ENCODE results near the gene HAND2.

The HAND2 gene

DNA sequence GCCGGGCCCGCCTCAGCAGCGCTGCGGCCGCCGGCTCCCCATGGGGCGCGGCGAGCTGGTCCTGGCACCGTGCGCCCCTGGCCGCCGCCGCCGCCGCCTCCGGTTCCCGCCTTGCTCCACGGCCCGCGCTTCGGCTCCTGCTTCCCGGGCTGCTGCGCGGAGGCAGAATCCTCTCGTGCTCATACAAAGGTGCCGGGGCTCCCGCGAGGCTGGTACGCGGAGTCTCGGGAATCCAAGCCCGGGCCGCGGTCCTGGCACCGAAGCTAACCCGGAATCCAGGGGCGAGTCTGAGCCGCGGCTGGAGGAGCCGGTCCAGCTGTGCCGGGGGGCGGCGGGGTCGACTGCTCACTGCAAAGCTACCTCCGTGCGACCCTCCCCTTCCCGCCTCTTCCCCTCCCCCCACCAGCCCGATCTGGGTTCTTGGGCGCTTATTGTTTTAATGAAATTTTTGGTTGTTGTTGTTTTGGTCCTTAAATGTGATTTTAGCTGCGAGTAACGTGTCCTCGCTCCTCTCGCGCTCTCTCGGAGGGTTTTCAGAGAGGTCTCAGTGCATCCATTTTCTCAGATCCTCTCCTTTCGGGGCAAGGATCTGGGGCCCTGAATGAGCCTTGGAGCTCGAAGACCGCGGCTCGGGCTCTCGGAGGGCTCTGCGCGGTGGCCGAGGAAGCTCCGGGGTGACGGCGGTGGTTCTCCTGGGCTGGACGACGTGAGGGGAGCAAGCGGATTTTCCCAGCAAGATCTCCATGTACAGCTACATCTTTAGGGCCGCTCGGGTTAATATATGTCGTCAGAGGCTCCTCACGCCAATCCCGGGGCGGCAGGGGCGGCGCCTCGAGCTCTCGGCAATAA, at the start of gene HAND2:
HAND2 (minus strand) TSS at position 753 of the 849 bp plus-strand sequence. CDS start 940 bp downstream, outside the sequence.
- DNase-seq = no peak

DNA sequence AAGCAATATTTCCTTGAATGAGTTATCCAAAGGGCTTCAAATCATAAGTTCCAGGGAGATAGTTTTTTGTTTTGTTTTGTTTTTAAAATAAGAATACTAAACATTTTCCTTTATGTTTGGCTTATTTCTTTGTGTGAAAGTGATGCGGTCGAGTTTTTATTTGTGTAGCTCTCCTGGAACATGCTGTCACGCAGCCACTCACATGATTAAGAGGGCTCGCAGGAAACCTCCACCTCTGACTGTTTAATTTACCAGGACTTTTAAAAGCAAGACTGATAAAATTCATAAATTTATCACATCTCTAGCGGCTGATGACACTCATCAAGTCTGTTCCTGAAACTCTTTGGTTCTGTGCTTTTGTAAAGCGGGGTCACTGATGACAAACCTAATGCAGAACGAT, 48.9 kb upstream of the HAND2 start:
- DNase-seq = no peak

DNA sequence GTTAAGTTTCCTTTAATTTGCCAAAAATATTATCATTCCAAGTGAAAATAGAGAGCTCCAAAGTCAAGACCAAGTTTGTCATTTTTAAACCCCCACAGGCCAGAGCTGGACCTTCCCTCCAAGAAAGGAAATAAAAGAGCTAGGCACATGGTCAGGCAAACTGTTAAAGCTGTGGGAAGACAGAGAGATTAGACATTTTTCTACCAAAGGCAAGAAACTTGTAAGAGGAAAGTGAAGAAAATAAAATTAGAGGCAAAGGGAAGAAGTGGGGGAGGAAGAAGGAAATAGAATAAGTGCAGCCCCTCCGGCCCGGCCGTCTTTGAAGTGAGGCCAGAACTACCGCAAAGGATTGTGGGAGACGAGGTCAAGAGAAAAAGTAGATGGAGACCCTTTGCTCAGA, 47.9 kb upstream of the HAND2 start:
- DNase-seq = no peak

DNA sequence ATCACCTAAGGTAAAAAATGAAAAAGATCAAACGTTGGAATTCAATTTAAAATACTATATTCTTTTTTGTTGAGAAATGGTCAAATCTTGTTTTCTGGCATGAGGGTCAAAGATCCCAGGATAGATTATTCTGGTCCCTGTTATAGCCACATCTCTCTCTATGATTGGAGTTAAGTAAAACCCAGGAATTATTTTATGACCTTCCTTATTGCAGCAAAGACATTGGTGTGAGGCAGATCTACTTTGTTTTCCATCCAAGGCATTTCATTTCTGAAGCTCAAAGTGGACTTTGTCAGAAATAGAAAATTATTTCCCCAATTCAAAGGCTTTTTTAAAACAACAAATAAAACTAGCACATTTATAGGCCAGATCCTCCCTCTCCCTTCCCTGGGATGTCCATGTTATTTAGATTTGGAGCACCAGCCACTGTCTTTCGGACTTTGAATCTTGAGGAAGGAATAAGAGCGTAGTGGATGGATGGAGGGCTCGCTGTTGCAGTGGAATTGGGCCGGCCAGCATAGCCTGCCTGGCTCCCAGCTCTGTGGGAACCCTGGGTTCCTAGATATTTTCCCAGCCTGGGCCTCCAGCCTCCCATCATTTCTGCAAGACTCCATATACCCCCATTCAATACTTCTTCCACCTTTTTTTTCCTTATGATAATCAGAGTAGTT, 45.6 kb upstream of the HAND2 start:
- DNase-seq = no peak

DNA sequence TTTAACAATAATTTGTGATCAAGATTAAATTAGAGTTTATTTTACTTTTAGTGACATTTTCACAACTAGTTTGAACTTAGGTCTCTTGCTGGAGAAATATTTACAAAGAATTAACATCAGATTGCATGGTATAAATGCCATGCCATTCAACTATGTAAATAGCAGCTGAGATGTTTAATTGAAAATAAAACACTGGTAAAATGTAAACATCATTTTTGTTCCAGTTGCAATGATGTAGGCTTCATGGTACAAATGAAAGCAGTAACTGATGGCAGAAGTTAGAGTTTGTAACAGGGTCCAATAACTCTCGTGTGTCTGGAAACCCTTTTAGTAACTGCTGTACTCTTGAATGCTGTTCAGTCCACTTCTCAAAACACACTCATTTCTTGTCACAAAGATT, 43.7 kb upstream of the HAND2 start:
- no peak for DNase-seq

DNA sequence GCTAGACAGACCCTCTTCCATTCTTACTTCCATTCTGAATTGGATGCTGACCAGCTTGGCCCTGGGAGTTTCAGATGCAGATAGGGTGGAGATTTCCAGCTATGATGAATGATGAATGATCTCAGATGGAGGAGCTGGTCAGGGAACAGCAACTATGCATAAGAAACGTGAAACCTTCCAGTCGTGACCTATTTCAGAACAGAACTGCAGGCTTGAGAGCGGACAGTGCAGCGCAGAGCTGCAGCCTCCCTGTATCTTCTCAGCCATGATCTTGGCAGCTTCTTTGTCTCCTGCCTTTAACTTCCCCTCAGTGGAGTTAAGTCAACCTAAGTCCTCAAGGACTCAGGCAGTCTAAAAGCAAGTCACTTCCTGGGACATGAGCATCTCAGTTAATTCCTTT, 43.3 kb upstream of the HAND2 start:
- DNase-seq = no peak

DNA sequence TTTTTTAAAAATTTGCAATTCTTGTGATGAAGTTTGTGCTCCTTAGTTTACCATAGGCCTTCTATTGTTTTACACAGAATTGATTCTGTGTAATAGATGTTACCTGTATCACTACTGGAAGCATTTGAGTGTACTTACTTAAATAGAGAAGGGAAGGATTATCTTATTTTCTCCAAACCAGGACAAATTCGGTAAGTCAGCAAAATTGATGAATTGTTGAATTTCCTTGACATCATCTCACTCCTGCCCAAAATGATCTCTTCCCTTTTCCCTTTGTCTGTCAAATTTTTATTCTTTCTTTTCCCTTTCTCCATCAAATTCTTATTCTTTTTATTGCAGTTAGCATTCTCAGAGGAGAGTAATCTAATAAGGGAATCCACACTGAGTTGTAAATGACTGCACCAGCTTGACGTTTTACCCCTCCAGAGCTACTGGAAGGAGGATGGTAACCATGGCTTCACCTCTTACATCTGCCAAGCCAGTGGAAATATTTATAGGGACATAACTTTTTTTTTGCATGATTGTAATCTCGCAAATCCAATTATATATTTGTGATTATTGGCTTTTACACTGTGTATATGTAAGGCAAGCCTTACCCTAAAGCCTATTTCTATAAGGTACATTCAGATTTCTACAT, 42.6 kb upstream of the HAND2 start:
- DNase-seq = no peak

DNA sequence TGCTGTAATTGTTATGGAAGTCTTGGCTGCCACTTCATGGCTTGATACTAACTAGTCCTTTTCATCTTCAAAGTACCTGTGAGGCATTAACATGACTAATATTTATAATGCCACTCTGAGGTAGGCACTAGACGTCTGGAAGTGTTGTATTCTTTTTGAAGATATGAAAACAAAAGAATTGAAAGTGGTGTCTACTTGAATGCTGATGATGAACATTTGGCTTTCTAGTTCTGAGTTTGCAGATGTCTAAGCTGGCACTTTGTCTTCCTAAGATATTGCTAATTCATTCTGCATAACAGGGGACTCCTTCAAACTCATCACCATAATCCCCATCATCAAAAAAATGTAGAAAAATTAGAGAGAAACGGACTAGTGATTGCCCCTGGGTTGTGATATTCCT, 41.6 kb upstream of the HAND2 start:
- DNase-seq = no peak

DNA sequence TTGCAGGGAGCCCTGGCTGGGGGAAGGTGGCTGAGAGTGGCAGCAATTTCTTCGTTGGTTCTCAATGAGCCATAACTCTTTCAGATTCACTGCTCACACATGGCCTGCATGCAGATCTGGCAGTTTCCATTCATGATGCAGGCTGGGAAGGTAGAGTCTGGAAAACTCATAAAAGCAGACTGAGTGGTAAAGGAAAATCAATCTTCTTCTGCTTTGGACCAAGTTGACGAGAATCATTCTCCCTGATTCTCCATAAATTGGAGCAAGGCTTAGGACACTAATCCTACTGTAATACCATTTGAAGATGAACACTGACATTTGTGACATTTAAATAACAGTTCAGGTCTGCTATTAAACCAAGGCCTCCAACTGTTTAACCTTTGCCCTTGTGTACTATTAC, 35.3 kb upstream of the HAND2 start:
- DNase-seq = no peak

DNA sequence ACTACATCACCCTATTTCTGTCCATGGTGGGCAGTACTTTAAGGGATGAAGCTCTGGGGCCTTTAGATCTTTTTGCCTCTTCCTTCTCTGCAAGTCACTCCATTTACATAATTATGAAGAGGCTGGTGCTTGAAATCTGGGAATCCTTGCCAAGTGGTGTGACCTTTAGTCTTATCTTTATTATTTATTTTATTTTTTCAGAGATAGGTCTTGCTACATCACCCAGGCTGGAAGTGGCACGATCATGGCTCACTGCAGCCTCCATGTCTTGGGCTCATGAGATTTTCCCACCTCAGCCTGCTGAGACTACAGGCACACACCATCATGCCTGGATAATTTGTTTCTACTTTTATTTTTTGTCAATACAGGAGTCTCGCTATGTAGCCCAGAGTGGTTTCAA, 34.4 kb upstream of the HAND2 start:
- DNase-seq = no peak

DNA sequence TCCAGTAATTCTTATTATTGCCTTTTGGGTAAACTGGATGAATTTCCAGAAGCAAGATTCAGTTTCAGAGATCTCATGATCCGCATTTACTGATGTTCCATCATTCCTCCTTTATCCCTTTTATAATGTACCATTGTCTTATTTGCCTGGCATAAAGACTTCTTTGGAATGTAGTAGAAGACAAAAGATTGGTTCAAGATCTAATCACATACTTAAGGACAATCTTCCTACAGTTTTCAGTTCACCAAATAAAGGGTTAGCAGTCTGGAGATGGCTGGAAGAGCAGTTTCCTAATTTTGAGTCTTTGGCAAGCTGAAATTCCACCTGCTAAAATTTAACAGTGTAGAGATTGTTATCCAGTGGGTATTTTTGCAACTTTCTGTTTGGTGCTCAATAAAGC, 30.9 kb upstream of the HAND2 start:
- no peak for DNase-seq

DNA sequence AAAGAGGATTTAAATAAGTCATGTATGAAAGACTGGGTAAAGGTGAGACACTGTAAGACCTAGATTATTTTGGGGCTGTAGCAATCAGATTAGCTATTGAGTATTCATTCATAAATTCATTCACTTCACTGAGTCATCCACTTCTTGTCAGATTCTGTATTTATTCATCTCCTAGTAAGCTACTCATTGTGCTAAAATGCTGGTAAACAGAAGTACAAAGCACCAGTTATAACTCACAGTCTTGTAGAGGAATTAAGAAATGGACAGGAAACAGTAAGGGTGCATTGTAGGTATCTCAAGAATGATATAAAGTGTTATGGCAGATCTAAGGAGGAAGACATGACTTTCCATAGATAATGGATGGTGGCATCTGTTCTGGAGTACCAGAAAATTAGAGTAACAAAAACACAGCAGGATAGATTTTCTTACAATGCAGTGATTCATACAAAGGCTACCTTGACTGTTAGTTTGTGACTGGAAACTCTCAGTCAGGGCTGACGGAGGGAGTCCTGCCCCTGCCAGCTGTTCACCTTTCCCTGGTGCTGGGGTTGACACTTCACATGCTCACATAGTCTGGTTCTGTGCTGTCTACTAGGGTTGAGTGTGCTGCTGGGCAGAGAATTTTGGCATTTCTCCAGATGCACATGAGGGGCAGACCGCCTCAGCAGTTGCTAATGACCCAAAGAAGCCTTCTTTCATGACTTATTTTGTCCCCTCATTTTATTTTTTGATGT, 26.5 kb upstream of the HAND2 start:
- no peak for DNase-seq

DNA sequence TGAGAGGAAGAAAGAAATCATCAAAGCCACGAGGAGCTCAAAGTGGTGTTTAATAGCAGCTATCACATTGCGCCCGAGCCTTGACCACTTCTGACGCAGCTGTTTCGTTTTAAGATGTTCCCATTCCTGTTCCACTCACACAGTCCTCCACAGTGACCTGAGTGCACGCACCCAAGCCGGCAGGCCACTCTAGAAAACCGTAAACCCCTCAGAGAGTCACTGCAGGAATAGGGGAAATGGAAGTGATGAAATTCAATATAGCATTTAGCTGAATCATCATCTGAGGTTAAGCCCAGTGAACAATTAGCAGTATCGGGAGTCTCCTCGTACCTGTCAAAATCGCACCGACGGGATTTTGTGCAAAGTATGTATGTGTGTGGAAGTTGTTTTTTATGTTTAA, 17.9 kb upstream of the HAND2 start:
- no peak for DNase-seq

DNA sequence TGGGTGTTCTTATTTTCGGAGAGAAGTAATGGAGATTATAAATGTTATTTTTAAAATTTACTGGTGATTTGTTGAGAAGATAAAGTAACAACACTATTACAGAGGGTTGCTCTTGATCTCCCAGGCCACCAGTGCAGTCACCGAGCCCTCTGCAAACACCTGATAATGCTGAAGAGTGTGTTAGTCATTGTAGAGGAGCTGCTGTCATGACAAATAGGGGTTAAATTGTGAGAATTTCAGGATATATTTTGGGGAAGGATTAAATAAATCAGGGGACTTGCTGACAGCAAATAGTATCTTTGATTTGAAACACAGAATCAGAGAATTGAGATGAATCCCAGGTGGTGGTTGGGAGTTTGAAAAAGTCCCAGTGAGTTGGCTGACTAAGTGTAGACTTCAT, 16.7 kb upstream of the HAND2 start:
- no peak for DNase-seq

DNA sequence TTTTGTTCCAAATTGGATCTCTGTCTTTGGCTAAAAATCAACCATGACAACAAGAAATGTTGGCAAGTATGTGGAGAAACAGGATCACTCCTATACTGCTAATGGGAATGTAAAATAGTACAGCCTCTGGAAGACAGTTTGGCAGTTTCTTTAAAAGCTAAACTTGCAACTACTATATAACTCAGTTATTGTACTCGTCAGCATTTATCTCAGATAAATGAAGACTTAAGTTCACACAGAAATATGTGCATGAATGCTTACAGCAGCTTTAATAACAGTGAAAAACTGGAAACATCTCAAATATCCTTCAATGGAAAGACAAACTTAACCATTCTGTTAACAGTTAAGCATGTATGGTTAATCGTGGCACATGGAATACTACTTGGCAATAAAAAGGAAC, 15.4 kb upstream of the HAND2 start:
- no peak for DNase-seq

DNA sequence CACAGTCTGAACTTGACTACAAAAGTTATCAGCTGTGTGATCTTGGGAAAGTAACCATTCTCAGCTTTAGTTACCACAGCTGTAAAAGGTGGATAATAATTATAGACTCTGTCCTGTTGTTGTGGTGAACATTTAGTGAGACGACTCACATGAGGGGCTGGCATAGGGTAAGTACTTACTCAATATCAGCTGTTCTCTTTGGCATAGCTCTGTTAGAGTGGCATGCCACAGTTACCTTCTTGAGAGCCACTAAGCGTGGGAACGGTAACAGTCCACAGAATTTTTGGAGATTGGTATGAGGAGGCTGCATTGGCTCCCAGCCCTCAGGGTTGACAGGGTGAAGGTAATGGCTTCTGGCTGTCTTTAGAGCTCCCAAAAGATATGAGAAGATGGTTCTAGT, 13.2 kb upstream of the HAND2 start:
- no peak for DNase-seq

DNA sequence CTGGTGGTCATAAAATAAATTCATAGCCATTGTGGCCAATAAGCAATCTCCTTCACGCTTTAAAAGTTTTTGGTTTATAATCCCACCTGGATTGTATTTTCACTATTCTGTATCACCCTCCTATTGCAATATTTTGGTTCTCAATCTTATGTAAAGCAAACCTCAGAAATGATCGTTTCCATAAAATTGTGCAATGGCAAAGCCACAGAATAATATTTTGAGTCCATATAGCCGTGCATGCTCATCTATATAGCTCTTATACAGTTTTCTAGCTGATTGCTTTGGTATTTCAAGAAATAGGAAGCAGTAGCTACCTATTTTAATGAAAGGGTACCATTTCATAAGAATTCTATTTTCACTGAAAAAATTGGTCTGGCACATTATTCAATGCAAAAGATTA, 10.0 kb upstream of the HAND2 start:
- no peak for DNase-seq

DNA sequence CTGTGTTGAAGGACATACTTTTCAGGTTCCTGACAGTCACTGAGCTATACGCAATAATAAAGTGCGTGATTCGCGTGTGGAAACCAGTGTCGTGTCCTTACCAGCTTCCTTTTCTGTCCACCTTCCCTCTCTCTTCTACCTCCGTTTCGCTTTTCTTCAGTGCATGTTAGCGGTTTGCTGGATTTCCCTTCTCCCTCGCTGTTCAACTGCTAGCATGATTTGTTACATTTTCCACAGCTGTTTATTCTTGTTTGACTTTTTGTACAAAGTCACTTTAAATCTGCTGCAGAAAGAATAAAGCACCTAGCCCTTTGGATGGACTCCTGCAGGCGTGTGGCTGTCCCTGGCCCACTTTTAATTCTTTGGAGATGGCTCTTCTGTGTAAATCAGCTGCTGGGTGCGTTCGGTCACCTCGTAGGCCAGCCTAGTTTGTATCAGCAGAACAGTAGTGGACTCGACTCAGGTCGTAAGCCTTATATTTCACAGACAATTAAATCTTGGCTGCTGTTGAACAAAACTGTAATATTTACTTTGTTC, 8.9 kb upstream of the HAND2 start:
- no peak for DNase-seq

DNA sequence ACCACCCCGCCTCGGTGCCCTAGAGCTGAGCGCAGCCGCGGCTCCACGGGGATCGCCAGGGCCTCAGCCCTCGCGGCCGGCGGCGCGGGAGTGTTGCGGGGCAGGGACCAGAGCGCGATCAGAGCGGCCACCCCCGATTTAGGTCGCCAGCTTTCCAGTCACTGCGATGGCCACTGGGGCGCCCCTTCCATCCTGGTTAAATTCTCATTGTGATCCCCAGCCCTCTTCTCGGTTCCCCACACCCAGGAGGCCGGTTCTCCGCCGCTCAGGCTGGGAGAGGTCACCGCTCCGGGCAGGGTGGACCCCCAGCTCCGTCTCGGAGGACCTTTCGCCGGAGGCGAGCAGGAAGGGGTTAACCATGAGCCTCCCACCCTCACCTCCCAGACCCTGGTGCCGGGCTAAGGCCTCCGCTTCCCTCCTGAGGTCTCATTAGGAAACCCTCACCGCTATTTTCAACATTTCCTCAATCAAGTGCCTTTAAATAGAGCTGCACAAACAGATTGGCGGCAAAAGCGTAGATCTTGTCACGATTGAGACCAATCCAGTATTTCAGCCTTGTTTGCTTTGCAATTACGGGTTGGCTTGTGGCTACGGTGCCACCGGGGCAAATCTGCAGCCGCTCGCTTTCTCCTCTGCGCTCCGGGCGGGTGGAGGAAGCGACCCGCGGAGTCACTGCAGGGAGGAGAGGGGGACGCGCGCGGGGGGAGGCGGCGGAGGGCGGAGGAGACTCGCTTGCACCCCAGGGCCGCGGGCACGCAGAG, 8.3 kb upstream of the HAND2 start:
- no peak for DNase-seq

DNA sequence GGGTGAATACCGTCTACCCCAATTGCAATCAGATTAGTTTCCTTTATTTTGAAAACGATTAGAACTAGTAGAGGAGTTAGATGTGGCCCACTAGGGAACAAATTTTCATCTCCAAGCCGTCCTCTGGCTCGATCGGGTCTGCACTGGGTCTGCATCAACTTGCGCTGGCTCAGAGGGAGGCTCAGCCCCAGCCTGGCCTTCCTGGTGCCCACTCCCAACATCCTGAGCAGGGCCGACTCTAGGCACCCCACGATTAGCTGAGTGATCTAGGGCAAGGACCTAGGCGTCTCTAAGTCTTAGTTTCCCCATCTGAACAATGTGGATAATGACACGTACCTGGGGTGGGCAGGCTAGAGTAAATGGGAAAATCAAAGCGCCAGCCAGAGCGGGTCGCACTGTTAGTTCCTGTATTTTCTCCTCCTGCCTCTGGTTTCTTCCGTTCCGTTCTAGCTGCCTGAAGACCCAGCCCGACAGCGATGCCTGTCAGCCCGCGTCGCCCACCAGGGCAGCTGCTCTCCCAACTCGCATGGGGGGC, 7.7 kb upstream of the HAND2 start:
- no peak for DNase-seq

DNA sequence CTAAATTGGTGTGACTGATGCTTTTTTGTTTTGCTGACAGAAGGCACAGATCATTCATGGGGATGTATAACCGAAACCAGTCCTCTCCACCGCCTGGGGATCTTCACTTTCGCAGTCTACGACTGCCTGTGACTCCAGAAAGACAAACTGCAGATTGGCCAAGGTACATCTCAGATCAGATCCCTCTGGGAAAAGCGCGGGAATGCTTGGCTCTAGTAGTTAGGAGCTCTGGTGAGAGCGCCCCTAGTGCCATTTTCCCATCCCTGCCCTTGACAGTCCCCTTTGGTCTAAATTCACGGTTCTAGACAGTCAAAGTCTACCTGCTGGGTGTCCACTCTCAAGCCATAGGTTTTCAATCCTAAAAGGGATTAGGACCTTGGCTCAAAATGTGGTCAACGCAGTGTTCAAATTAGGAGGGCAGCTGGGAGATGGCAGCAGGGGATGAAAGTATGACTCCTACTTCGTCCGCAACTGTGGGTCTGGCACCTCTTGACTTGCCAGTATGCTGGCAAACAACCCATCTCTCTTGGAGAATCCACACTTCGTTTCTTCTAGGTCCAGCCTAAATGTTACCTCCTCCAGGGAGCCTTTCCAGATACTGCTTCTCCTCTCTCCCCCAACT, 6.9 kb upstream of the HAND2 start:
- DNase-seq = no peak

DNA sequence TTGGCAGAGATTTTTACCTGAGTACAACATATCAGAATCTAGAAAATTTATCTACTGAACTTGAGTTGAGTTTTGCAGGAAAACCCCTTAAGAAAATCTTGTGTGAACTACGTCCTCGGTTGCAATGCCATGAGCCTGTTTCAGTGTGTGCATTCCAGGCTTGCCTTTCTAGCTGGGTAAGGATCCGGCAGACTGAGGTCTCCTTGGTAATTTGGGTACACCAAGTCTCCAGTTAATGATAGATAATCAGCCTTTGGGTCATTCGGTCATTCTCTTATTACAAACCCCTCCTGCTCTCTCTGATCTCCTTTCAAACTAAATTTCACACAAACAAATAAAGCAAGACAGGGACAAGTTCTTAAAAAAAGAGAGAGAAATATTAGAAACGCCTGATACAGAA, 5.9 kb upstream of the HAND2 start:
- no peak for DNase-seq

Data from CD4-positive, alpha-beta T cell treated with Interleukin-6 for 4 hours (primary cell).